SK-N-SH (cell line): Measurements from ENCODE around the gene CHD1L. TPM values are rescaled to one million over a fixed set of nuclear protein-coding genes. Genes with fewer than 3 reads are reported as not detected.
A peak's percentile ranks its signal among the peaks of the same experiment; 100 is the strongest.

Experiments
- CTCF ChIA-PET: fragments of 300-600, 350-600 bp; formaldehyde crosslinking; extraction: SDS; loops from one replicate; lab custom pipeline; 2021; lab: Yijun Ruan, JAX
- POLR2A ChIA-PET: fragments of 350-600 bp; sonication (Branson Sonifier 250); formaldehyde crosslinking; extraction: SDS; loops from one replicate; lab custom pipeline; 2020; ENCODE audit warnings: antibody characterized with exemption, inconsistent platforms; lab: Yijun Ruan, JAX
- DNase-seq: peaks from one replicate; pipeline ENCODE4 v3.0.0; 2012
- H2AFZ ChIP-seq: fragments of 200-600 bp; sonication (generic); 2 replicates; pipeline ENCODE4 v1.8.1; 2016; ENCODE audit warnings: antibody characterized with exemption, mild to moderate bottlenecking, low read depth
- H3F3A ChIP-seq: fragments of 200-600 bp; sonication (generic); replicated peaks from 2 replicates; pipeline ENCODE3; 2016; ENCODE audit warnings: antibody characterized with exemption, mild to moderate bottlenecking; ENCODE audit not compliant: insufficient read depth
- H3K27ac ChIP-seq, 2 experiments: fragments of 200-500 bp in 1 of 2; fragments of 200-600 bp in 1 of 2; sonication (Bioruptor generic) in 1 of 2; sonication (generic), shearing (Covaris generic) in 1 of 2; 2 replicates each; pipeline versions ENCODE4 v1.5.1 to v1.6.1; 2014 to 2016; ENCODE audit warnings: low read depth in 2 of 2, inconsistent platforms in 1 of 2, low read length in 1 of 2, mild to moderate bottlenecking in 1 of 2, mixed read lengths in 1 of 2
- H3K27me3 ChIP-seq: fragments of 200-600 bp; sonication (generic), shearing (Covaris generic); 2 replicates; pipeline ENCODE4 v1.6.1; 2016; ENCODE audit warnings: mixed run types; ENCODE audit not compliant: insufficient read depth
- H3K36me3 ChIP-seq, 2 experiments: fragments of 200-500 bp in 1 of 2; fragments of 200-600 bp in 1 of 2; sonication (Bioruptor generic) in 1 of 2; sonication (generic) in 1 of 2; replicated peaks in 1 of 2; 2 replicates each; pipeline versions ENCODE3 to v1.5.1; 2014 to 2016; ENCODE audit warnings: low read length in 1 of 2, mild to moderate bottlenecking in 1 of 2; ENCODE audit not compliant: insufficient read depth in 2 of 2, control insufficient read depth in 1 of 2
- H3K4me1 ChIP-seq, 2 experiments: fragments of 200-500 bp in 1 of 2; fragments of 200-600 bp in 1 of 2; sonication (Bioruptor generic) in 1 of 2; sonication (generic), shearing (Covaris generic) in 1 of 2; 2 replicates each; pipeline versions ENCODE4 v1.5.1 to v1.6.1; 2014 to 2016; ENCODE audit warnings: low read depth in 1 of 2, low read length in 1 of 2, mixed run types in 1 of 2; ENCODE audit not compliant: insufficient read depth in 2 of 2, control insufficient read depth in 1 of 2
- H3K4me2 ChIP-seq: fragments of 200-600 bp; sonication (generic), shearing (Covaris generic); 2 replicates; pipeline ENCODE4 v1.6.1; 2017; ENCODE audit warnings: mixed run types
- H3K4me3 ChIP-seq, 2 experiments: fragments of 200-500 bp in 1 of 2; fragments of 200-600 bp in 1 of 2; sonication (Bioruptor generic) in 1 of 2; sonication (generic), shearing (Covaris generic) in 1 of 2; 2 replicates each; pipeline versions ENCODE4 v1.5.1 to v1.8.1; 2014 to 2016; ENCODE audit warnings: low read depth in 2 of 2, inconsistent platforms in 1 of 2, low read length in 1 of 2, mild to moderate bottlenecking in 1 of 2, mixed read lengths in 1 of 2, moderate library complexity in 1 of 2
- H3K79me2 ChIP-seq: fragments of 200-600 bp; sonication (generic); 2 replicates; pipeline ENCODE4 v1.8.1; 2017; ENCODE audit warnings: mild to moderate bottlenecking; ENCODE audit not compliant: insufficient read depth
- H3K9ac ChIP-seq: fragments of 200-600 bp; sonication (generic); 2 replicates; pipeline ENCODE4 v1.6.1; 2017; ENCODE audit warnings: mixed run types
- H3K9me2 ChIP-seq: fragments of 200-600 bp; sonication (generic); 2 replicates; pipeline ENCODE4 v1.6.1; 2017; ENCODE audit warnings: mixed run types
- H3K9me3 ChIP-seq: fragments of 200-600 bp; sonication (generic); 2 replicates; pipeline ENCODE4 v1.6.1; 2017; ENCODE audit warnings: mixed run types, mild to moderate bottlenecking, moderate library complexity
- H4K20me1 ChIP-seq: fragments of 200-600 bp; sonication (generic); 2 replicates; pipeline ENCODE4 v1.6.1; 2017; ENCODE audit warnings: mild to moderate bottlenecking, mixed run types; ENCODE audit not compliant: insufficient read depth
- EZH2phosphoT487 ChIP-seq: fragments of 200-600 bp; sonication (generic); IDR thresholded peaks from 2 replicates; pipeline ENCODE4 v1.6.1; 2017; ENCODE audit warnings: low read depth, mixed run types, mild to moderate bottlenecking, antibody characterized with exemption, moderate library complexity, borderline replicate concordance
- FOSL2 ChIP-seq: IDR thresholded peaks from 2 replicates; pipeline ENCODE4 v1.4.0; 2012; ENCODE audit warnings: low read depth, mild to moderate bottlenecking, moderate library complexity, borderline replicate concordance
- FOXJ3 ChIP-seq: sonication (generic); formaldehyde crosslinking; IDR thresholded peaks from 2 replicates; pipeline ENCODE4 v1.5.1; 2020; ENCODE audit warnings: mild to moderate bottlenecking, missing genetic modification reagents
- JUND ChIP-seq: IDR thresholded peaks from 2 replicates; pipeline ENCODE4 v1.4.0; 2012
- MXI1 ChIP-seq: IDR thresholded peaks from 2 replicates; pipeline ENCODE4 v1.6.1; 2012; ENCODE audit warnings: mild to moderate bottlenecking, low read depth, low read length, improper control_type of control experiment
- NFIC ChIP-seq: IDR thresholded peaks from 2 replicates; pipeline ENCODE4 v1.4.0; 2012; ENCODE audit warnings: borderline replicate concordance
- PBX3 ChIP-seq: IDR thresholded peaks from 2 replicates; pipeline ENCODE4; 2012
- RCOR1 ChIP-seq: fragments of 150-350 bp; IDR thresholded peaks from 2 replicates; pipeline ENCODE4 v1.6.1; 2017; ENCODE audit warnings: antibody characterized with exemption, low read length
- SIN3A ChIP-seq: IDR thresholded peaks from 2 replicates; pipeline ENCODE4 v1.6.1; 2012; ENCODE audit warnings: low read depth, mild to moderate bottlenecking, low read length, moderate library complexity, borderline replicate concordance
- TAF1 ChIP-seq: IDR thresholded peaks from 2 replicates; pipeline ENCODE4 v1.6.1; 2012; ENCODE audit warnings: low read depth, mild to moderate bottlenecking, low read length, moderate library complexity, borderline replicate concordance
- TEAD4 ChIP-seq: IDR thresholded peaks from 2 replicates; pipeline ENCODE4 v1.4.0; 2012; ENCODE audit warnings: mild to moderate bottlenecking, borderline replicate concordance; ENCODE audit not compliant: insufficient read depth
- USF1 ChIP-seq: IDR thresholded peaks from 2 replicates; pipeline ENCODE4 v1.4.0; 2012; ENCODE audit warnings: low read depth, borderline replicate concordance
- WGBS: methylation state at CpG from one replicate; pipeline ENCODE4 v1.1.6; 2017; ENCODE audit warnings: low lambda C conversion rate; 5-methylcytosine and 5-hydroxymethylcytosine counted together
- polyA plus RNA-seq, 3 experiments: library from polyadenylated mRNA; depleted of rRNA; stranded (reverse); fragments of >200 nt; gene quantifications; 2 replicates each; pipeline ENCODE4 v1.2.3, GENCODE V29; 2012

Gene CHD1L
- polyA plus RNA-seq, 1 of the 3 experiments (the other 2 are of a cell fraction) = 24.7 TPM

- Histone ChIP-seq H3K27me3 (no peaks in the 10 kb centered on the region), H3K79me2 (no peaks in the 10 kb centered on the region; the same call in 1 of the 2 replicates), H3K36me3 (peaks cover 40 to 86% of the 10 kb centered on the region in 2 experiments), H3K4me2 (no peak overlapping the region), H3K9me3 (no peaks in the 10 kb centered on the region), H4K20me1 (no peaks in the 10 kb centered on the region), H3K27ac (no peak overlapping the region), H3K4me3 (no peak overlapping the region)
- POLR2A ChIA-PET = no interaction called here
- WGBS = 87% methylated on average over 4 of the region's 4 CpGs
- TF ChIP-seq EZH2phosphoT487 (no peak), SIN3A (no peak), TAF1 (no peak), PBX3 (no peak), NFIC (no peak), FOSL2 (no peak), USF1 (no peak), JUND (no peak), FOXJ3 (no peak), RCOR1 (no peak), TEAD4 (no peak), MXI1 (no peak)
- TF ChIP-seq, all 33 proteins: peak for 0
- no peak for DNase-seq
- Histone ChIP-seq H3F3A (no peaks in the 10 kb centered on the region), H3K4me1 (no peaks in the 10 kb centered on the region), H3K9me2 (no peaks in the 10 kb centered on the region), H3K9ac (no peak overlapping the region), H2AFZ (no peak overlapping the region)
- CTCF ChIA-PET = interaction anchor here (0.6 to 1.9 kb wide), 2 partner anchors 13 to 18 kb away, joined by 3 to 9 read pairs; no protein-coding TSS in a partner anchor
Observed at GRCh38 chr1:147260956-147261355, 18.5 kb downstream of the CHD1L start.

GRCh38 chr1:147264158-147264768 lies 21.8 kb downstream of the CHD1L start:
- CTCF ChIA-PET = interaction anchor here (0.6 kb wide), 1 partner anchor 21 kb away, joined by 3 read pairs; no protein-coding TSS in a partner anchor
- H3K27ac ChIP-seq = no peak overlapping the region
- H3K36me3 ChIP-seq = peaks cover 56 to 87% of the 10 kb centered on the region in 2 experiments

More at GRCh38 chr1:147264158-147264768, 21.8 kb downstream of the CHD1L start:
- H3K4me1 ChIP-seq = no peaks in the 10 kb centered on the region
- H3K79me2 ChIP-seq = no peaks in the 10 kb centered on the region
- no peak for DNase-seq
- H3F3A ChIP-seq = no peaks in the 10 kb centered on the region
- no peak overlapping the region for H3K4me2 ChIP-seq
- WGBS = 88% methylated on average over 3 of the region's 3 CpGs
- TF ChIP-seq FOSL2 (peak; percentile 23; the same call in 1 of the 2 replicates), PBX3 (no peak)
- no peak overlapping the region for H2AFZ ChIP-seq
- H4K20me1 ChIP-seq = no peaks in the 10 kb centered on the region
- no peaks in the 10 kb centered on the region for H3K27me3 ChIP-seq
- H3K9me3 ChIP-seq = no peaks in the 10 kb centered on the region
- no peaks in the 10 kb centered on the region for H3K9me2 ChIP-seq
- no peak overlapping the region for H3K9ac ChIP-seq
- POLR2A ChIA-PET = no interaction called here
- no peak overlapping the region for H3K4me3 ChIP-seq
